OCI-LY3 (cell line): ENCODE results near the gene SGCA.

Experiments used
- H2AFZ ChIP-seq: fragments of 200-600, 300-600 bp; shearing (Covaris generic); 2 replicates; pipeline ENCODE4 v1.6.0; 2014; ENCODE audit warnings: antibody characterized with exemption, low read depth, low read length
- H3K27ac ChIP-seq: fragments of 200-600, 300-600 bp; sonication (generic); 2 replicates; pipeline ENCODE4 v1.5.1; 2014; ENCODE audit warnings: mild to moderate bottlenecking, low read length, moderate library complexity, mixed read lengths
- H3K27me3 ChIP-seq: fragments of 200-600, 300-600 bp; sonication (generic); 2 replicates; pipeline ENCODE4 v1.6.1; 2014; ENCODE audit warnings: low read depth, low read length, mixed read lengths
- H3K36me3 ChIP-seq: fragments of 200-600, 300-600 bp; sonication (generic); replicated peaks from 2 replicates; pipeline ENCODE3; 2014; ENCODE audit warnings: low read depth, low read length, mixed read lengths
- H3K4me1 ChIP-seq: fragments of 300-600, 200-600 bp; sonication (generic); 2 replicates; pipeline ENCODE4 v1.6.1; 2014; ENCODE audit warnings: low read length, mixed read lengths
- H3K4me2 ChIP-seq: fragments of 200-600, 300-600 bp; sonication (generic); 2 replicates; pipeline ENCODE4 v1.6.1; 2014; ENCODE audit warnings: low read length, mixed read lengths
- H3K4me3 ChIP-seq: fragments of 300-600, 200-600 bp; sonication (generic); 2 replicates; pipeline ENCODE4 v1.5.1; 2014; ENCODE audit warnings: antibody characterized with exemption, mild to moderate bottlenecking, low read length, moderate library complexity
- H3K79me2 ChIP-seq: fragments of 300-600, 200-600 bp; shearing (Covaris generic); 2 replicates; pipeline ENCODE4 v1.6.1; 2014; ENCODE audit warnings: mild to moderate bottlenecking, low read length, mixed read lengths
- H3K9ac ChIP-seq: fragments of 300-600, 200-600 bp; shearing (Covaris generic); 2 replicates; pipeline ENCODE4 v1.6.0; 2014; ENCODE audit warnings: mild to moderate bottlenecking, low read length, moderate library complexity
- H3K9me3 ChIP-seq: fragments of 200-600, 300-600 bp; shearing (Covaris generic); 2 replicates; pipeline ENCODE4 v1.6.1; 2014; ENCODE audit warnings: low read length, mixed read lengths; ENCODE audit not compliant: insufficient read depth
- H4K20me1 ChIP-seq: fragments of 200-600, 300-600 bp; sonication (generic); 2 replicates; pipeline ENCODE4 v1.6.1; 2016; ENCODE audit warnings: low read length, mixed read lengths; ENCODE audit not compliant: insufficient read depth
- CTCF ChIP-seq: fragments of 200-600, 300-600 bp; sonication (generic); IDR thresholded peaks from 2 replicates; pipeline ENCODE4 v1.5.1; 2014; ENCODE audit warnings: antibody characterized with exemption, low read length, low read depth
- EZH2phosphoT487 ChIP-seq: fragments of 200-600 bp; shearing (Covaris generic); IDR thresholded peaks from 2 replicates; pipeline ENCODE4 v1.6.1; 2018; ENCODE audit warnings: antibody characterized with exemption, mixed run types, low read depth

SGCA gene

GRCh38 chr17:50150354-50151040 is 15.3 kb upstream of the SGCA start, which contains the start of gene PPP1R9B:
TSS of gene PPP1R9B (minus strand) at chr17:50150677. CDS start at chr17:50150513, 164 bp downstream.
- Histone ChIP-seq H3K4me3 (peak within 1 kb of the TSS; percentile 93), H3K36me3 (peaks cover 43% of the 10 kb centered on the region), H3K27me3 (no peaks in the 10 kb centered on the region), H4K20me1 (peaks cover 17% of the 10 kb centered on the region), H3K4me1 (peaks cover 47% of the 10 kb centered on the region), H3K9ac (peak within 1 kb of the TSS; percentile 100), H3K27ac (peak within 1 kb of the TSS; percentile 98), H3K79me2 (peaks cover 70% of the 10 kb centered on the region), H3K4me2 (peak within 1 kb of the TSS; percentile 99), H2AFZ (no peak within 1 kb of the TSS), H3K9me3 (no peaks in the 10 kb centered on the region)
- no peak for TF ChIP-seq EZH2phosphoT487
- no peak for TF ChIP-seq CTCF

GRCh38 chr17:50151041-50151936 is 14.5 kb upstream of the SGCA start:
- Histone ChIP-seq H3K79me2 (peaks cover 62% of the 10 kb centered on the region), H3K9me3 (no peaks in the 10 kb centered on the region), H3K27me3 (no peaks in the 10 kb centered on the region), H3K4me2 (peak overlapping the region; percentile 99), H3K9ac (peak overlapping the region; percentile 100), H3K36me3 (peaks cover 35% of the 10 kb centered on the region), H3K4me1 (peaks cover 44% of the 10 kb centered on the region), H3K27ac (peak overlapping the region; percentile 98), H3K4me3 (peak overlapping the region; percentile 93), H4K20me1 (peaks cover 9% of the 10 kb centered on the region), H2AFZ (no peak overlapping the region)
- no peak for TF ChIP-seq EZH2phosphoT487
- peak; percentile 21; the same call in 1 of the 2 replicates for TF ChIP-seq CTCF

GRCh38 chr17:50151937-50152547 is 13.8 kb upstream of the SGCA start:
- no peaks in the 10 kb centered on the region for H3K27me3 ChIP-seq
- TF ChIP-seq EZH2phosphoT487 (no peak), CTCF (no peak)
- H2AFZ ChIP-seq = no peak overlapping the region
- no peaks in the 10 kb centered on the region for H3K9me3 ChIP-seq
- peak overlapping the region; percentile 99 for H3K4me2 ChIP-seq
- H4K20me1 ChIP-seq = peaks cover 1% of the 10 kb centered on the region
- peaks cover 38% of the 10 kb centered on the region for H3K4me1 ChIP-seq
- H3K79me2 ChIP-seq = peaks cover 55% of the 10 kb centered on the region
- peak overlapping the region; percentile 98 for H3K27ac ChIP-seq
- peak overlapping the region; percentile 100 for H3K9ac ChIP-seq
- H3K4me3 ChIP-seq = peak overlapping the region; percentile 93
- peaks cover 27% of the 10 kb centered on the region for H3K36me3 ChIP-seq

- H3K79me2 ChIP-seq = peaks cover 48% of the 10 kb centered on the region
- H3K27me3 ChIP-seq = no peaks in the 10 kb centered on the region
- H3K36me3 ChIP-seq = peaks cover 20% of the 10 kb centered on the region
- no peaks in the 10 kb centered on the region for H3K9me3 ChIP-seq
- H3K4me1 ChIP-seq = peaks cover 38% of the 10 kb centered on the region
- H3K27ac ChIP-seq = peak overlapping the region; percentile 98
- H3K4me2 ChIP-seq = peak overlapping the region; percentile 99
- H2AFZ ChIP-seq = no peak overlapping the region
- H3K4me3 ChIP-seq = peak overlapping the region; percentile 93
- TF ChIP-seq EZH2phosphoT487 = no peak
- TF ChIP-seq CTCF = no peak
- H3K9ac ChIP-seq = peak overlapping the region; percentile 100
- no peaks in the 10 kb centered on the region for H4K20me1 ChIP-seq
These were observed 13.1 kb upstream of the SGCA start for GRCh38 chr17:50152736-50153135.
